ENCODE measurements around the gene PTPRM. TPM values are rescaled to one million over a fixed set of nuclear protein-coding genes. Genes with fewer than 3 reads are reported as not detected.
A peak's percentile ranks its signal among the peaks of the same experiment; 100 is the strongest.

PTPRM gene
- total RNA-seq, 1 experiment from 2014 or later = 14.5 TPM

GRCh38 chr18:7926526-7926925, 359.4 kb downstream of the PTPRM start:
- ChIA-PET RAD21 (ENCODE audit: low non-redundant PET in 1 of 2, low total read pairs in 2 of 2, uncharacterized antibody in 2 of 2, unreplicated experiment in 2 of 2) (no interaction called here), CTCF (interaction anchor here (1.7 kb wide), 1 partner anchor 137 kb away, joined by 9 read pairs; no protein-coding TSS in a partner anchor), POLR2A (interaction anchor here (1.2 kb wide), 1 partner anchor 27 kb away, joined by 3 read pairs; no protein-coding TSS in a partner anchor)
- peaks cover 21 to 41% of the 10 kb centered on the region in 2 experiments for H3K4me1 ChIP-seq (ENCODE audit: control insufficient read depth in 1 of 2, insufficient read depth in 2 of 2, low read length in 2 of 2)
- intact Hi-C loops (cut with micrococcal nuclease) = no loop called here
- TF ChIP-seq ATF3 (IDR thresholded peaks at IDR 0.05) (no peak), ZBTB33 (IDR thresholded peaks at IDR 0.05; ENCODE audit: extremely low read depth, insufficient replicate concordance, low read length) (no peak), CBX3 (IDR thresholded peaks at IDR 0.05; ENCODE audit: low read depth) (peak; percentile 76; the same call in 1 of the 2 replicates), SP1 (IDR thresholded peaks at IDR 0.05; ENCODE audit: low read depth) (peak; percentile 24; the same call in 1 of the 2 replicates), POLR2AphosphoS5 (IDR thresholded peaks at IDR 0.05; ENCODE audit: low read depth, low read length) (no peak), RAD21 (IDR thresholded peaks at IDR 0.05; ENCODE audit: low read depth) (peak; percentile 50), CEBPB (IDR thresholded peaks at IDR 0.05; ENCODE audit: low read depth) (no peak), POLR2A (IDR thresholded peaks at IDR 0.05; ENCODE audit: borderline replicate concordance, extremely low read depth, insufficient read depth, insufficient read length) (no peak), CTCF (IDR thresholded peaks at IDR 0.05 in 2 of 3, conservative IDR thresholded peaks at IDR 0.05 in 1 of 3; ENCODE audit: borderline replicate concordance in 1 of 3, insufficient read depth in 1 of 3, low read depth in 2 of 3, low read length in 2 of 3) (peak; percentile 47 to 68 (median 63); a peak in 5 of 6 replicates), EZH2 (IDR thresholded peaks at IDR 0.05) (no peak)
- TF ChIP-seq, protein P1, sequence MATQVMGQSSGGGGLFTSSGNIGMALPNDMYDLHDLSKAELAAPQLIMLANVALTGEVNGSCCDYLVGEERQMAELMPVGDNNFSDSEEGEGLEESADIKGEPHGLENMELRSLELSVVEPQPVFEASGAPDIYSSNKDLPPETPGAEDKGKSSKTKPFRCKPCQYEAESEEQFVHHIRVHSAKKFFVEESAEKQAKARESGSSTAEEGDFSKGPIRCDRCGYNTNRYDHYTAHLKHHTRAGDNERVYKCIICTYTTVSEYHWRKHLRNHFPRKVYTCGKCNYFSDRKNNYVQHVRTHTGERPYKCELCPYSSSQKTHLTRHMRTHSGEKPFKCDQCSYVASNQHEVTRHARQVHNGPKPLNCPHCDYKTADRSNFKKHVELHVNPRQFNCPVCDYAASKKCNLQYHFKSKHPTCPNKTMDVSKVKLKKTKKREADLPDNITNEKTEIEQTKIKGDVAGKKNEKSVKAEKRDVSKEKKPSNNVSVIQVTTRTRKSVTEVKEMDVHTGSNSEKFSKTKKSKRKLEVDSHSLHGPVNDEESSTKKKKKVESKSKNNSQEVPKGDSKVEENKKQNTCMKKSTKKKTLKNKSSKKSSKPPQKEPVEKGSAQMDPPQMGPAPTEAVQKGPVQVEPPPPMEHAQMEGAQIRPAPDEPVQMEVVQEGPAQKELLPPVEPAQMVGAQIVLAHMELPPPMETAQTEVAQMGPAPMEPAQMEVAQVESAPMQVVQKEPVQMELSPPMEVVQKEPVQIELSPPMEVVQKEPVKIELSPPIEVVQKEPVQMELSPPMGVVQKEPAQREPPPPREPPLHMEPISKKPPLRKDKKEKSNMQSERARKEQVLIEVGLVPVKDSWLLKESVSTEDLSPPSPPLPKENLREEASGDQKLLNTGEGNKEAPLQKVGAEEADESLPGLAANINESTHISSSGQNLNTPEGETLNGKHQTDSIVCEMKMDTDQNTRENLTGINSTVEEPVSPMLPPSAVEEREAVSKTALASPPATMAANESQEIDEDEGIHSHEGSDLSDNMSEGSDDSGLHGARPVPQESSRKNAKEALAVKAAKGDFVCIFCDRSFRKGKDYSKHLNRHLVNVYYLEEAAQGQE (IDR thresholded peaks at IDR 0.05; ENCODE audit: low read depth) = no peak
- H3K4me3 ChIP-seq (replicated peaks in 1 of 2; ENCODE audit: low read depth in 1 of 2, low read length in 2 of 2) = no peak overlapping the region
- peak overlapping the region; percentile 51 for H3K4me2 ChIP-seq (ENCODE audit: low read length)
- ATAC-seq = peak; percentile 86
- DNase-seq (ENCODE audit: low read depth, low spot score) = peak; percentile 64
- H3K27me3 ChIP-seq (ENCODE audit: insufficient read depth, low read length) = no peaks in the 10 kb centered on the region
- no peaks in the 10 kb centered on the region for H3K9me3 ChIP-seq (ENCODE audit: control insufficient read depth in 1 of 2, insufficient read depth in 1 of 2, low read depth in 1 of 2, low read length in 2 of 2)
- H2AFZ ChIP-seq (ENCODE audit: low read depth, low read length, poor library complexity, severe bottlenecking) = peak overlapping the region; percentile 90
- H3K9ac ChIP-seq (ENCODE audit: low read length) = no peak overlapping the region
- no peaks in the 10 kb centered on the region for H3K79me2 ChIP-seq (ENCODE audit: insufficient read depth, low read length)
- no peaks in the 10 kb centered on the region for H3K9me2 ChIP-seq (ENCODE audit: insufficient read depth)
- no peak overlapping the region for H3K27ac ChIP-seq (ENCODE audit: low read depth, low read length)
- no TSS peak for BruUV-seq (replicated peaks)
- no peaks in the 10 kb centered on the region for H4K20me1 ChIP-seq (ENCODE audit: insufficient read depth)
- no peaks in the 10 kb centered on the region for H3K36me3 ChIP-seq (ENCODE audit: control insufficient read depth in 1 of 2, insufficient read depth in 2 of 2, low read length in 2 of 2)

Measured in HCT116 (cell line).